CD4-positive, alpha-beta memory T cell (primary cell): ENCODE measurements around the gene FLOT1. TPM values are rescaled to one million over a fixed set of nuclear protein-coding genes. Genes with fewer than 3 reads are reported as not detected.

Experiments used
- CTCF ChIA-PET: fragments of 350-600 bp; sonication (Branson Sonifier 250); formaldehyde crosslinking; loops from one replicate; lab custom pipeline; 2021; ENCODE audit warnings: inconsistent platforms; ENCODE audit not compliant: partially characterized antibody; lab: Charles Lee
- POLR2A ChIA-PET: fragments of 350-600 bp; sonication (Branson Sonifier 250); formaldehyde crosslinking; loops from one replicate; lab custom pipeline; 2021; ENCODE audit not compliant: partially characterized antibody; lab: Charles Lee
- DNase-seq, 5 donors: peaks; one replicate each; pipeline versions ENCODE4 v3.0.0 to v3.0.0-alpha.2; 2020 to 2022; ENCODE audit warnings: mixed read lengths in 1 of 5
- H3K27ac ChIP-seq: one replicate; pipeline ENCODE4 v1.7.0; 2013; ENCODE audit warnings: low read depth, low read length
- H3K27me3 ChIP-seq: 2 replicates; pipeline ENCODE4 v1.7.0; 2013; ENCODE audit warnings: mild to moderate bottlenecking, low read length, moderate library complexity; ENCODE audit not compliant: insufficient read depth
- H3K36me3 ChIP-seq: 2 replicates; pipeline ENCODE4 v1.7.0; 2013; ENCODE audit warnings: mild to moderate bottlenecking, low read length, moderate library complexity; ENCODE audit not compliant: insufficient read depth
- H3K4me1 ChIP-seq: 2 replicates; pipeline ENCODE4 v1.7.0; 2013; ENCODE audit warnings: mild to moderate bottlenecking, low read length, moderate library complexity; ENCODE audit not compliant: insufficient read depth
- H3K4me3 ChIP-seq, 2 donors: one replicate each; pipeline ENCODE4 v1.7.0; 2013; ENCODE audit warnings: low read length in 2 of 2, mild to moderate bottlenecking in 1 of 2
- H3K9me3 ChIP-seq, 2 donors: one replicate each; pipeline ENCODE4 v1.7.0; 2013; ENCODE audit warnings: low read length in 2 of 2, control low read depth in 1 of 2; ENCODE audit not compliant: control insufficient read depth in 1 of 2
- H3K27ac Mint-ChIP-seq, 7 donors: one replicate each; pipeline ENCODE4 v1.8.0; 2020 to 2021; ENCODE audit warnings: mixed read lengths in 7 of 7, mild to moderate bottlenecking in 6 of 7, inconsistent platforms in 3 of 7, moderate library complexity in 3 of 7
- H3K27me3 Mint-ChIP-seq, 2 donors: one replicate each; pipeline ENCODE4 v1.8.0; 2020 to 2021; ENCODE audit warnings: mixed read lengths in 2 of 2
- H3K36me3 Mint-ChIP-seq, 2 donors: one replicate each; pipeline ENCODE4 v1.8.0; 2020 to 2021; ENCODE audit warnings: mixed read lengths in 2 of 2, inconsistent platforms in 1 of 2, mild to moderate bottlenecking in 1 of 2
- H3K4me1 Mint-ChIP-seq, 4 donors: one replicate each; pipeline ENCODE4 v1.8.0; 2020 to 2021; ENCODE audit warnings: mixed read lengths in 4 of 4, mild to moderate bottlenecking in 1 of 4
- H3K4me3 Mint-ChIP-seq, 8 donors: one replicate each; pipeline ENCODE4 v1.8.0; 2020 to 2021; ENCODE audit warnings: mixed read lengths in 8 of 8, mild to moderate bottlenecking in 7 of 8, moderate library complexity in 6 of 8, inconsistent platforms in 3 of 8
- H3K9me3 Mint-ChIP-seq, 8 donors: one replicate each; pipeline ENCODE4 v1.8.0; 2020 to 2021; ENCODE audit warnings: mixed read lengths in 8 of 8, mild to moderate bottlenecking in 5 of 8, inconsistent platforms in 3 of 8, moderate library complexity in 1 of 8
- intact Hi-C: fragments of 100-400 bp; cut with micrococcal nuclease; formaldehyde crosslinking; loops from one replicate; pipeline ENCODE4 v1.15.1; 2023
- polyA plus RNA-seq, 2 donors: library from polyadenylated mRNA; unstranded; fragments of 300-500 nt; fragmentation: Illumina TruSeq; gene quantifications; one replicate each; pipeline ENCODE4 v1.2.3, GENCODE V29; 2021
- total RNA-seq, 2 experiments: library from RNA; stranded (reverse); gene quantifications; one replicate each; pipeline ENCODE4 v1.2.3, GENCODE V29; 2021

Gene FLOT1
- total and polyA plus RNA-seq, 4 experiments from 2014 or later = 74.6 to 82.1 (median 76.9) TPM

- Mint-ChIP-seq H3K36me3 (peaks cover 46 to 58% of the 10 kb centered on the region in 2 donors), H3K9me3 (no peaks in the 10 kb centered on the region), H3K4me1 (peaks cover 0 to 5% (median 2%) of the 10 kb centered on the region in 4 donors), H3K27me3 (no peaks in the 10 kb centered on the region), H3K4me3 (no peak overlapping the region), H3K27ac (no peak overlapping the region)
- Histone ChIP-seq H3K4me3 (no peak overlapping the region), H3K27me3 (no peaks in the 10 kb centered on the region), H3K36me3 (peaks cover 13% of the 10 kb centered on the region), H3K27ac (no peak overlapping the region), H3K4me1 (no peaks in the 10 kb centered on the region), H3K9me3 (no peaks in the 10 kb centered on the region)
- CTCF ChIA-PET = interaction anchor here (0.6 to 1.6 kb wide), 4 partner anchors 18 to 990 kb away, joined by 3 to 6 read pairs (median 4); no protein-coding TSS in a partner anchor
- intact Hi-C loops = no loop called here
- POLR2A ChIA-PET = interaction anchor here (1.1 to 47.0 kb wide), 3 partner anchors 13 to 18 kb away, joined by 3 to 1474 read pairs (median 11); partner anchors contain the start of genes DHX16, MDC1, NRM and PPP1R18
- DNase-seq = no peak
Measured at GRCh38 chr6:30703821-30704220, 38.7 kb downstream of the FLOT1 start.

GRCh38 chr6:30703011-30703410 is 39.5 kb downstream of the FLOT1 start:
- Histone ChIP-seq H3K4me3 (no peak overlapping the region), H3K4me1 (no peaks in the 10 kb centered on the region), H3K9me3 (no peaks in the 10 kb centered on the region), H3K36me3 (peaks cover 13% of the 10 kb centered on the region), H3K27ac (no peak overlapping the region), H3K27me3 (no peaks in the 10 kb centered on the region)
- Mint-ChIP-seq H3K4me1 (peaks cover 0 to 5% (median 2%) of the 10 kb centered on the region in 4 donors), H3K36me3 (peaks cover 44 to 54% of the 10 kb centered on the region in 2 donors), H3K27ac (peak overlapping the region in 1 of 7 donors; percentile 69), H3K27me3 (no peaks in the 10 kb centered on the region), H3K4me3 (no peak overlapping the region), H3K9me3 (no peaks in the 10 kb centered on the region)
- intact Hi-C loops = no loop called here
- ChIA-PET POLR2A (interaction anchor here (2.0 to 47.0 kb wide), 2 partner anchors 14 to 18 kb away, joined by 11 to 1474 read pairs; partner anchors contain the start of genes DHX16, MDC1, NRM and PPP1R18), CTCF (interaction anchor here (1.4 kb wide), 1 partner anchor 24 kb away, joined by 6 read pairs; no protein-coding TSS in a partner anchor)
- no peak for DNase-seq

GRCh38 chr6:30700340-30700739 is 42.1 kb downstream of the FLOT1 start:
- peaks cover 0 to 1% (median 0%) of the 10 kb centered on the region in 4 donors for H3K4me1 Mint-ChIP-seq
- peaks cover 5% of the 10 kb centered on the region for H3K36me3 ChIP-seq
- intact Hi-C loops = no loop called here
- H3K9me3 Mint-ChIP-seq = no peaks in the 10 kb centered on the region
- H3K4me3 ChIP-seq = no peak overlapping the region
- ChIA-PET POLR2A (interaction anchor here (29.9 to 47.0 kb wide), 2 partner anchors 10 to 15 kb away, joined by 1474 read pairs; partner anchors contain the start of genes DHX16, MDC1, NRM and PPP1R18), CTCF (interaction anchor here (0.7 kb wide), 2 partner anchors 17 to 302 kb away, joined by 3 read pairs; partner anchors contain the start of gene MDC1)
- peak overlapping the region in 1 of 7 donors; percentile 38 for H3K27ac Mint-ChIP-seq
- DNase-seq = no peak
- no peaks in the 10 kb centered on the region for H3K9me3 ChIP-seq
- H3K27me3 ChIP-seq = no peaks in the 10 kb centered on the region
- H3K4me1 ChIP-seq = no peaks in the 10 kb centered on the region
- H3K27ac ChIP-seq = no peak overlapping the region
- no peaks in the 10 kb centered on the region for H3K27me3 Mint-ChIP-seq
- H3K36me3 Mint-ChIP-seq = peaks cover 29 to 37% of the 10 kb centered on the region in 2 donors
- H3K4me3 Mint-ChIP-seq = no peak overlapping the region

GRCh38 chr6:30696432-30696831 is 46.1 kb downstream of the FLOT1 start:
- ChIA-PET CTCF (interaction anchor here (0.8 to 2.0 kb wide), 4 partner anchors 15 to 34 kb away, joined by 3 to 9 read pairs (median 4); no protein-coding TSS in a partner anchor), POLR2A (interaction anchor here (29.9 to 47.0 kb wide), 2 partner anchors 11 to 14 kb away, joined by 1474 read pairs; partner anchors contain the start of genes DHX16, MDC1, NRM and PPP1R18)
- H3K27ac Mint-ChIP-seq = no peak overlapping the region
- no peaks in the 10 kb centered on the region for H3K9me3 Mint-ChIP-seq
- Histone ChIP-seq H3K36me3 (no peaks in the 10 kb centered on the region), H3K27ac (no peak overlapping the region), H3K4me3 (no peak overlapping the region), H3K4me1 (peaks cover 3% of the 10 kb centered on the region), H3K9me3 (no peaks in the 10 kb centered on the region), H3K27me3 (no peaks in the 10 kb centered on the region)
- intact Hi-C loops = no loop called here
- DNase-seq = no peak
- no peak overlapping the region for H3K4me3 Mint-ChIP-seq
- no peaks in the 10 kb centered on the region for H3K27me3 Mint-ChIP-seq
- H3K36me3 Mint-ChIP-seq = peaks cover 1 to 5% of the 10 kb centered on the region in 2 donors
- H3K4me1 Mint-ChIP-seq = peaks cover 3 to 7% (median 5%) of the 10 kb centered on the region in 4 donors

- H3K27me3 ChIP-seq = no peaks in the 10 kb centered on the region
- DNase-seq = no peak
- no peaks in the 10 kb centered on the region for H3K9me3 ChIP-seq
- H3K27ac ChIP-seq = peak overlapping the region; percentile 46
- peaks cover 0 to 12% of the 10 kb centered on the region in 2 donors for H3K36me3 Mint-ChIP-seq
- ChIA-PET CTCF (interaction anchor here (0.7 to 3.3 kb wide), 4 partner anchors 12 to 40 kb away, joined by 3 to 22 read pairs (median 8); no protein-coding TSS in a partner anchor), POLR2A (interaction anchor here (4.7 to 47.0 kb wide), 3 partner anchors 6 to 77 kb away, joined by 27 to 1474 read pairs (median 1474); partner anchors contain the start of genes DHX16, MDC1, NRM and PPP1R18)
- H3K9me3 Mint-ChIP-seq = no peaks in the 10 kb centered on the region
- intact Hi-C loops = no loop called here
- peak overlapping the region; percentile 49 to 96 (median 86) for H3K27ac Mint-ChIP-seq
- peak overlapping the region in 1 of 2 donors; percentile 68 for H3K4me3 ChIP-seq
- H3K4me3 Mint-ChIP-seq = peak overlapping the region; percentile 85 to 91 (median 89)
- peaks cover 35 to 47% (median 40%) of the 10 kb centered on the region in 4 donors for H3K4me1 Mint-ChIP-seq
- peaks cover 40% of the 10 kb centered on the region for H3K4me1 ChIP-seq
- no peaks in the 10 kb centered on the region for H3K27me3 Mint-ChIP-seq
- no peaks in the 10 kb centered on the region for H3K36me3 ChIP-seq
Measured at GRCh38 chr6:30691208-30691847, 51.2 kb downstream of the FLOT1 start.

GRCh38 chr6:30690403-30691207 is 51.9 kb downstream of the FLOT1 start, which contains the start of gene NRM:
Gene NRM, minus strand, starts transcription at chr6:30690984. Its CDS starts 10 bp downstream, at chr6:30690974.
- Mint-ChIP-seq H3K9me3 (no peaks in the 10 kb centered on the region), H3K4me1 (peaks cover 36 to 52% (median 41%) of the 10 kb centered on the region in 4 donors), H3K36me3 (peaks cover 0 to 18% of the 10 kb centered on the region in 2 donors), H3K27me3 (no peaks in the 10 kb centered on the region), H3K4me3 (peak within 1 kb of the TSS; percentile 85 to 93 (median 90)), H3K27ac (peak within 1 kb of the TSS; percentile 83 to 96 (median 93))
- H3K27ac ChIP-seq = peak within 1 kb of the TSS; percentile 46
- no peaks in the 10 kb centered on the region for H3K9me3 ChIP-seq
- peaks cover 40% of the 10 kb centered on the region for H3K4me1 ChIP-seq
- H3K36me3 ChIP-seq = no peaks in the 10 kb centered on the region
- peak within 1 kb of the TSS; percentile 68 to 76 for H3K4me3 ChIP-seq
- POLR2A ChIA-PET = interaction anchor here (4.7 to 47.0 kb wide), 3 partner anchors 5 to 76 kb away, joined by 27 to 1474 read pairs (median 1474); partner anchors contain the start of genes DHX16, MDC1, NRM and PPP1R18
- CTCF ChIA-PET = interaction anchor here (0.8 to 3.7 kb wide), 5 partner anchors 12 to 40 kb away, joined by 3 to 26 read pairs (median 12); no protein-coding TSS in a partner anchor
- H3K27me3 ChIP-seq = no peaks in the 10 kb centered on the region
- peak in 4 of 5 donors; percentile 49 to 59 (median 53) for DNase-seq
- intact Hi-C loops = loop anchor here (1.0 kb wide), 1 partner anchor 8 kb away; no protein-coding TSS in a partner anchor
